Aorta (tissue), 5 donors: ENCODE data around the gene CAMKMT. TPM values are rescaled to one million over a fixed set of nuclear protein-coding genes. Genes with fewer than 3 reads are reported as not detected.

Experiments
- ATAC-seq: fragments of 200-7000 bp; cut with Tn5 transposase; one replicate; pipeline ENCODE4 v1.9.1; 2022; ENCODE audit warnings: moderate library complexity; ENCODE audit not compliant: low FRiP score
- DNase-seq, 2 donors: peaks; one replicate each; pipeline ENCODE4 v3.0.0-alpha.2; 2020
- H3K27ac ChIP-seq, 2 donors: one replicate each; pipeline ENCODE4 v1.5.1; 2013; ENCODE audit warnings: low read length in 2 of 2, mild to moderate bottlenecking in 2 of 2, moderate library complexity in 2 of 2, control low read depth in 1 of 2, inconsistent platforms in 1 of 2, low read depth in 1 of 2
- H3K27me3 ChIP-seq, 2 donors: one replicate each; pipeline ENCODE4 v1.6.1; 2013; ENCODE audit warnings: control low read depth in 1 of 2, low read length in 1 of 2, mild to moderate bottlenecking in 1 of 2, moderate library complexity in 1 of 2; ENCODE audit not compliant: insufficient read depth in 2 of 2, control insufficient read depth in 1 of 2
- H3K36me3 ChIP-seq, 2 donors: one replicate each; pipeline ENCODE4 v1.6.1; 2013; ENCODE audit warnings: control low read depth in 1 of 2, low read length in 1 of 2, mild to moderate bottlenecking in 1 of 2; ENCODE audit not compliant: insufficient read depth in 2 of 2, control insufficient read depth in 1 of 2
- H3K4me1 ChIP-seq, 2 donors: one replicate each; pipeline ENCODE4 v1.6.1; 2013; ENCODE audit warnings: low read length in 2 of 2, control low read depth in 1 of 2, mild to moderate bottlenecking in 1 of 2, moderate library complexity in 1 of 2; ENCODE audit not compliant: insufficient read depth in 2 of 2, control insufficient read depth in 1 of 2
- H3K4me3 ChIP-seq, 2 donors: one replicate each; pipeline ENCODE4 v1.5.1; 2013; ENCODE audit warnings: low read length in 2 of 2, control low read depth in 1 of 2, mild to moderate bottlenecking in 1 of 2
- H3K9me3 ChIP-seq: one replicate; pipeline ENCODE4 v1.6.1; 2013; ENCODE audit warnings: mild to moderate bottlenecking, low read length; ENCODE audit not compliant: control insufficient read depth
- WGBS, 2 donors: extraction: QIAGEN DNeasy Blood & Tissue Kit; methylation state at CpG; one replicate each; pipeline ENCODE4 v1.1.7; 2013; 5-methylcytosine and 5-hydroxymethylcytosine counted together
- intact Hi-C, 2 donors: fragments of 100-400 bp; cut with DNase I; formaldehyde crosslinking; loops; one replicate each; pipeline versions ENCODE4 v1.14.2 to v1.15.0; 2022
- long read RNA-seq, 2 donors: library from polyadenylated mRNA; unstranded; transcript quantifications; one replicate each; pipeline ENCODE4 v2.0.0, GENCODE V29; 2020 to 2021
- polyA plus RNA-seq, 2 donors: library from polyadenylated mRNA; stranded (reverse); fragments of 200-250 nt; gene quantifications; one replicate each; pipeline ENCODE4 v1.2.3, GENCODE V29; 2013
- total RNA-seq, 2 donors: library from RNA; stranded (reverse); fragmentation: NEBNext Ultra II Directional; extraction: Animal tissue kit (Norgen Biotek cat#: 25700); gene quantifications; one replicate each; pipeline ENCODE4 v1.2.1, GENCODE V29; 2021
- donor health status: healthy with polysubstance abuse.
- donor health status: Bipolar disorder and iron deficiency.
- donor health status: DM: no; HTN: no; CAD: no.
- donor health status: DM: no; HTN: no; CAD: no.
- donor health status: DM: yes; HTN: yes; CAD: no.

The CAMKMT gene
- total RNA-seq: 10 to 100 TPM; 14.1 to 15.2 TPM
- polyA plus RNA-seq: 1 to 10 TPM; 3.1 to 9.8 TPM
- long read RNA-seq, donor 1, partial matches to known transcripts: 0 of 14 reads
- long read RNA-seq, donor 1, other reads (novel, unspliced or antisense): 13 of 14 reads
- long read RNA-seq, donor 2, partial matches to known transcripts: 0 of 15 reads
- long read RNA-seq, donor 2, other reads (novel, unspliced or antisense): 15 of 15 reads

DNA sequence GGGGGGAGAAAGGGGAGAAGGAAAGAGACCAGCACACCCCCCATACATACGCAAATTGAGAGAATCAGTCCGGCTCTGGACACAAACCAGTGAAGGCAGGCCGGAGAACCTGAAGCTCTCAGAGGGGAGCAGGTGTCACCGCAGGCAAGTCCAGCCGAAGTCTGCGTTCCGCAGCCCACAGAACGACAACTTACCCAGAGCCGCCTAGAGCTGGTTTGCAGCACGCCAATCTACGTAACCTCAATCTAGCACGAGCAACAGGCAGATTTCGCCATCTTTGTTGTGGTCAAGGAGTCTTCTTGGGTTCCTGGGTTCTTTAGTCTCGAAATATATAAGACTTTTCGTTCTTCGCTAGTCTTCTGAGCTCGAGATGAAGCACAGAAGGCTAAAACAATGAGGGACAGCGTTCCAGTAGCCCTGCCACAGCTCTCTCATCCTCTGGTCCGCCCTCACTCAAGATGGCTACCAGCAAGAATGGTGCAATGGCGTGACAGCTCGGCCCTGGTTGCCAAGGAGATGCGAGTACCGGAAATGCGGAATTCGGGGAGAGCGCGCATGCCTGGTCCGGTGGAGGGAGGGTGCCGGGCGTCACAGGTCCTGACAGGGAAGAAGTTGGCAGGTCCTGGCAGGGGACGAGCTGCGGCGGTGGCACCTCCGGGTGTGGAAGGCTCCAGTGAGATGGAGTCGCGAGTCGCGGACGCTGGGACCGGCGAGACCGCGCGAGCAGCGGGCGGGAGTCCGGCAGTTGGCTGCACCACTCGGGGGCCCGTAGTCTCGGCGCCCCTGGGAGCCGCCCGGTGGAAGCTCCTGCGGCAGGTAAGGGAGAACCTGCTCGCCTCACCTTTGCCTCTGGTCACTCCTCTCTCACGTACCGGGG lies at the start of gene CAMKMT, which contains the start of gene PREPL:
CAMKMT (plus strand) TSS at position 618 of the 877 bp plus-strand sequence.
PREPL (minus strand) TSS at position 165 of the 877 bp plus-strand sequence. CDS start 15,152 bp downstream, outside the sequence.
- Histone ChIP-seq H3K4me3 (peak within 1 kb of the TSS; percentile 82 to 90), H3K4me1 (peaks cover 0 to 2% of the 10 kb centered on the region in 2 donors), H3K27me3 (no peaks in the 10 kb centered on the region), H3K36me3 (no peaks in the 10 kb centered on the region), H3K27ac (peak within 1 kb of the TSS; percentile 85 to 87), H3K9me3 (no peaks in the 10 kb centered on the region)
- intact Hi-C loops: loop anchor here in 1 of 2 donors (1.0 to 5.0 kb wide), 2 partner anchors 34 to 193 kb away; partner anchors contain the start of gene PPM1B
- DNase-seq: peak; percentile 99
- WGBS, 2 donors: 0% methylated on average over 54 to 57 of the region's 57 CpGs
- ATAC-seq: peak; percentile 99

DNA sequence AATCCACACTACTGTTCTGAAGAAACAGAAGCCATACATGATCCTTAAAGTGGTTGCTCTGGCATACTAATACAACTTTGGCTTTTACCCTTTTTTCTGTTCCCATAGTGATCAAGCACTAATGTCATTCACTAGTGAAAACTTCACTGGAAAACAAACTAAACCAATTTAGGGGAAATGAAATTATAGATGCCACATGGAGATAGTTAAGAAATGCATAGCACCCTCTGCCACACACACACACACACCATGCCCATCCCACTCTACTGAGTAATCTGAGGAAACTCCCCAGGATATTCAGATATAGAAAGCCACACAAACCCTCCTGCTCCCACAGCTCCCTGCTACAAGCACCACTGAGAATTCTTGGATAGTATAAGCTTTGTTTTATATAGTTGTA lies 47.4 kb upstream of the CAMKMT start:
- H3K9me3 ChIP-seq: peaks cover 4% of the 10 kb centered on the region
- no peak overlapping the region for H3K4me3 ChIP-seq
- DNase-seq: no peak
- H3K27ac ChIP-seq: no peak overlapping the region
- H3K36me3 ChIP-seq: peaks cover 2 to 5% of the 10 kb centered on the region in 2 donors
- ATAC-seq: no peak
- intact Hi-C loops: no loop called here
- no peaks in the 10 kb centered on the region for H3K27me3 ChIP-seq
- H3K4me1 ChIP-seq: no peaks in the 10 kb centered on the region

DNA sequence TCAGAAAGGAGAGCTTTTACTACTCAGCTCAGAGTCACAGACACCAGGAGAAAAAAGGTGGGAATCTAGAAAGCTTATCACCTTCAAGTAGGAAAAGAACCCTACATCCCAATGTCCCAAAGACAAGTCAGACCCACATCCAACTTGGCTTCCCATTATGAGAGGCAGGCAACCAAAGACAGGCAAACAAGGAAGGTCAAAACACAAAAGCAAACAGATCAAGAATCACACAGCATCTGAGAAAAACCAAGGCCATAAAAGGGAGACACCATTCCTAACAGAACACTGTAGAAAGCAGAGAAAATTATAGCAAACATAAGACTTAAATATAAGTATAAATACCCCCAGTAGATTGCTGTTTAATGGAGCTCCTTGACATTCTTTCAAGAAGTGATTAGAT lies 45.8 kb upstream of the CAMKMT start:
- Histone ChIP-seq H3K9me3 (no peaks in the 10 kb centered on the region), H3K4me3 (no peak overlapping the region), H3K27me3 (no peaks in the 10 kb centered on the region), H3K36me3 (peaks cover 3 to 6% of the 10 kb centered on the region in 2 donors), H3K4me1 (no peaks in the 10 kb centered on the region), H3K27ac (no peak overlapping the region)
- DNase-seq (no peak), ATAC-seq (no peak)
- intact Hi-C loops: no loop called here

DNA sequence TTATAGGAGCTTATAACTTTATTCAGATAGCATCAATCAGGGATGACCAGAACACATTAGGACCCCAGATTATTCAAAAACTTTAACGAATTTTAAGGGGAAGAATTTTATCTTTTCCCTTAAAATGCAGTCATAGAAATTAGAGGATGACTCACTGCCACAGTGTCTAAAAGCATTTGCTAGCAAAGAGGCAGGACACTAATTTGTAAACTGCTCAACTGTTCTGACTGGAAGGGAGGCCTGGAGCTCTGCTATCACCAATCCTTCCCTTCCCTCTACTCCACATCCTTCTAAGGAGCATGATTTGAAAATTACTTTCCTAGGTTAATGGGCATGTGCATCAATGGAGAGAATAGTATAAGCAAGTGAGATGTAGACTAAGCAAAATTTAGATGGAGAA lies 40.9 kb upstream of the CAMKMT start:
- Histone ChIP-seq H3K4me1 (no peaks in the 10 kb centered on the region), H3K27ac (no peak overlapping the region), H3K36me3 (peaks cover 2 to 11% of the 10 kb centered on the region in 2 donors), H3K27me3 (no peaks in the 10 kb centered on the region), H3K4me3 (no peak overlapping the region), H3K9me3 (no peaks in the 10 kb centered on the region)
- no peak for ATAC-seq
- DNase-seq: no peak
- intact Hi-C loops: no loop called here
- WGBS, 2 donors: 80 to 81% methylated on average over 1 of the region's 1 CpG

DNA sequence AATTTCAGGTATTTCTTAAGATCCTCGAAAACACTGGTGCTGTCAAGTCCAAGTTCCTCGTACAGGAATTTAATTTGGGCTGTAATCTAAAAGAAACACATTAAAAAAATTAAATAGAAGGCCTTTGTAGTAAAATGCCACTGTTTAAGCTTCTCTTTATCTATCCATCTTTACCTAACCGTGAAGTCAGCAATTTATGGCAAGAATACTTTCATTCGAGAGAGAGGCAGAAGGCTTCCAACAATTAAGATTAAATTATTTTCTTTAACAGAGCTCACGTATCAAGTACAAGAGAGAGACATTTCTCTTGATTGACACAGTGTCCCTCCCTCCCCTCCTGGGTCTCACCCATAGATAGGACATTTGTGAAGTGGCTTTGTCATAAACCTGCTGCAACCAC lies 40.4 kb upstream of the CAMKMT start:
- intact Hi-C loops: no loop called here
- no peak for ATAC-seq
- 73 to 75% methylated on average over 5 of the region's 5 CpGs for WGBS, 2 donors
- peaks cover 0 to under 1% of the 10 kb centered on the region in 2 donors for H3K4me1 ChIP-seq
- DNase-seq: no peak
- no peak overlapping the region for H3K27ac ChIP-seq
- H3K27me3 ChIP-seq: no peaks in the 10 kb centered on the region
- no peak overlapping the region for H3K4me3 ChIP-seq
- no peaks in the 10 kb centered on the region for H3K9me3 ChIP-seq
- H3K36me3 ChIP-seq: peaks cover 2 to 11% of the 10 kb centered on the region in 2 donors

DNA sequence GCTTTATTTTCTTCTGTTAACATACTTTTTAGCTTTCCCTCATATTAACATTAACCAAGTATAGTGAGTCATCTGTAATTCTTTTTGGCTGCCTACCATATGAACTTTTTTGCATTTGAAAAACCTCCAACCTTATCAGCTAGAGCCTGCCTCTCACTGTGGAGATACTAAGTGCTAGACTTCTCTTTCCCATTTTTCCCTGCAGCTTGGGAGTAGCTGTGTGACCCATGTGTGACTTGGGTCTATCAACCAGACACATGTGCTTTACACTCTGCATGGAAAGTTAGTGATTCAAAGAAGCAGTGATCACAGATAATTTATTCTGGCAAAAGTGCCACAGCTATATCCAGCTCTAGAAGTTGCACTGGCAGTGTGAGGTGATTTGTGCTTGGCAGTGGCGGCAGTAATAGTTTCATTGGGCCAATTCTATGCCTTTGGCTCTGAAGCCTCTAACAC lies 36.7 kb upstream of the CAMKMT start:
- intact Hi-C loops: loop anchor here in 1 of 2 donors (5.0 kb wide), 1 partner anchor 37 kb away; the partner anchor contains the start of genes CAMKMT and PREPL
- Histone ChIP-seq H3K4me1 (peaks cover 0 to 4% of the 10 kb centered on the region in 2 donors), H3K27ac (no peak overlapping the region), H3K9me3 (no peaks in the 10 kb centered on the region), H3K27me3 (no peaks in the 10 kb centered on the region), H3K36me3 (peaks cover 2 to 13% of the 10 kb centered on the region in 2 donors), H3K4me3 (no peak overlapping the region)
- ATAC-seq (peak; percentile 58), DNase-seq (no peak)
- 6 to 9% methylated on average over 1 of the region's 1 CpG for WGBS, 2 donors

DNA sequence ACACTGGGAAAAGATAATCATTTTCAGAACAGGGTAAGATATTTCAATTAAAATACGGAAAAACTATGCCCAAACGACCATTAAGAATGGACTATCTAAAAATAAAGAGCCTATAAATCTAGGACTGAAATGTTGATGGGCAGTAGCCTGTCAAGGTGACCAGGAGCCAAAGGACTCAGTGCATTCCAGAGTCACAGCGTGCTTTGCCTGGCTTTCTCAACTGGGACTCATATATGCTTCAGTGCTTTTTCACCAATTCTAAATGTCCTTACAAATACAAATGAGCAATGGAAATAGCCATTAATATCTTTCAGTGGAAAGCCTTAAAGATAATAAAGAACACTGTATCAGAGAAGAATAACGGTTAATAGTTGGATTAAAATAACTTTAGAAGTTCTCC lies 35.9 kb upstream of the CAMKMT start:
- WGBS, 2 donors: 8 to 16% methylated on average over 4 of the region's 4 CpGs
- intact Hi-C loops: loop anchor here in 1 of 2 donors (5.0 kb wide), 1 partner anchor 36 kb away; the partner anchor contains the start of genes CAMKMT and PREPL
- ATAC-seq (no peak), DNase-seq (no peak)
- Histone ChIP-seq H3K4me3 (no peak overlapping the region), H3K4me1 (peaks cover 0 to 4% of the 10 kb centered on the region in 2 donors), H3K36me3 (peaks cover 2 to 10% of the 10 kb centered on the region in 2 donors), H3K27me3 (no peaks in the 10 kb centered on the region), H3K9me3 (no peaks in the 10 kb centered on the region), H3K27ac (no peak overlapping the region)

DNA sequence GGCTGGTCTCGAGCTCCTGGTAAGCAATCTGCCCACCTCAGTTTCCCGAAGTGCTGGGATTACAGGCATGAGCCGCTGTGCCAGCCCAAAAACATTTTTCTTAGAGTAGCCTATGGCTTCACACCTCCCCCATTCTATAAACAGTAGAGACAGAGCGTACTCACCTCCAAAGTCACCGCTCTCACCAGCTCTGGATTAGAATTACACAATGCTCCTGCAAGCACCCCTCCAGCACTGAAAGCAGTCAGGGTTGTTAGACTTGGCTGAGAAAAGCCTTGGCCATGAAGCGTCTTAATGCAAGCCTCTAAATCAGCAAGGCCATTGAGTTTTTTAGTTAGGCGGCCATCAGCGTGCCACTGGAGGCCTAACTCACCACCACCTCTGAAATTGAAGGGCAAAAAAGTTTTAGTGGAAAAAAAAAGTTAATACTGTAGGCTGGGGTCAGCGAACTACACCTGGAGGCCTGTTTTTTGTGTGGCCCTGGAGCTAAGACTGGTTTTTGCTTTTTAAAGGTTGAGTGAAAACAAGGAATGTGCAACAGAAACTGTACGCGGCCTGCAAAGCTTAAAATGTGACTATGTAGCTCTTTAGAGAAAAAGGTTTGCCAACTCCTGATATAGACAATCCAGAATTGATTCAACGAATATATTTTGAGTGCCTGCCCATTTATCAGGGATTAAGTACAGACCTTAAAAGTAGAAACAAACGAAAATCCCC lies 35.0 kb upstream of the CAMKMT start:
- no peak for ATAC-seq
- Histone ChIP-seq H3K27ac (peak overlapping the region; percentile 44 to 88), H3K27me3 (no peaks in the 10 kb centered on the region), H3K4me1 (peaks cover 0 to 4% of the 10 kb centered on the region in 2 donors), H3K9me3 (no peaks in the 10 kb centered on the region), H3K36me3 (peaks cover 0 to 7% of the 10 kb centered on the region in 2 donors), H3K4me3 (no peak overlapping the region)
- DNase-seq: no peak
- intact Hi-C loops: loop anchor here in 1 of 2 donors (5.0 kb wide), 1 partner anchor 36 kb away; the partner anchor contains the start of genes CAMKMT and PREPL
- WGBS, 2 donors: 45 to 48% methylated on average over 13 of the region's 13 CpGs
